HG03066 (cell line): Measurements from ENCODE around the gene CD300LG.
"Not testable (repeated sequence)": the region's sequence is repeated elsewhere in the genome, so short reads cannot be mapped to it uniquely, and the experiment has no call there.

Experiments
- ATAC-seq: cut with Tn5 transposase; IDR thresholded peaks from one replicate; pipeline ENCODE4 v1.9.1; 2021; ENCODE audit warnings: low read depth; ENCODE audit not compliant: unreplicated experiment

CD300LG gene

GRCh38 chr17:43846963-43847371 lies at the start of gene CD300LG:
CD300LG (plus strand) TSS chr17:43847176; CDS start chr17:43847217, 41 bp downstream.
- ATAC-seq: no peak

- not testable (repeated sequence) for ATAC-seq
Observed at GRCh38 chr17:43798024-43798423, 49.0 kb upstream of the CD300LG start.

- no peak for ATAC-seq
Observed at GRCh38 chr17:43799047-43799446, 47.9 kb upstream of the CD300LG start.

- no peak for ATAC-seq
Observed at GRCh38 chr17:43800736-43801135, 46.2 kb upstream of the CD300LG start.

- ATAC-seq: no peak
Observed at GRCh38 chr17:43801844-43802243, 45.1 kb upstream of the CD300LG start.

- ATAC-seq: no peak
Observed at GRCh38 chr17:43803758-43804157, 43.2 kb upstream of the CD300LG start.

- no peak for ATAC-seq
Observed at GRCh38 chr17:43805117-43805516, 41.9 kb upstream of the CD300LG start.

- no peak for ATAC-seq
Observed at GRCh38 chr17:43808076-43808475, 38.9 kb upstream of the CD300LG start.

GRCh38 chr17:43809121-43809520 lies 37.9 kb upstream of the CD300LG start:
- ATAC-seq: no peak

- ATAC-seq: no peak
Observed at GRCh38 chr17:43810226-43810715, 36.7 kb upstream of the CD300LG start.

GRCh38 chr17:43810823-43811222 lies 36.2 kb upstream of the CD300LG start:
- ATAC-seq: no peak

- ATAC-seq: no peak
Observed at GRCh38 chr17:43812396-43813265, 34.3 kb upstream of the CD300LG start.

- ATAC-seq: no peak
Observed at GRCh38 chr17:43813386-43813785, 33.6 kb upstream of the CD300LG start.

- no peak for ATAC-seq
Observed at GRCh38 chr17:43814026-43814425, 33.0 kb upstream of the CD300LG start.

- no peak for ATAC-seq
Observed at GRCh38 chr17:43814714-43815113, 32.3 kb upstream of the CD300LG start.

GRCh38 chr17:43816336-43817320 lies 30.3 kb upstream of the CD300LG start:
- no peak for ATAC-seq

- ATAC-seq: no peak
Observed at GRCh38 chr17:43817826-43818225, 29.1 kb upstream of the CD300LG start.

GRCh38 chr17:43818966-43819365 lies 28.0 kb upstream of the CD300LG start:
- ATAC-seq: no peak

- no peak for ATAC-seq
Observed at GRCh38 chr17:43820759-43821158, 26.2 kb upstream of the CD300LG start.

GRCh38 chr17:43822570-43823190 lies 24.3 kb upstream of the CD300LG start:
- no peak for ATAC-seq
